ENCODE results near the gene RNF220. TPM values are rescaled to one million over a fixed set of nuclear protein-coding genes. Genes with fewer than 3 reads are reported as not detected.

Gene RNF220
- total RNA-seq, 1 donor from 2014 or later = 58.4 TPM

- no peak for TF ChIP-seq CTCF (IDR thresholded peaks at IDR 0.05)
Observed at GRCh38 chr1:44521378-44522080, 116.5 kb downstream of the RNF220 start.

GRCh38 chr1:44523593-44524591 is 118.8 kb downstream of the RNF220 start:
- no peak for TF ChIP-seq CTCF (IDR thresholded peaks at IDR 0.05)
- Mint-ChIP-seq H3K27me3 (ENCODE audit: low read depth) (peaks cover 18% of the 10 kb centered on the region), H3K4me1 (ENCODE audit: low read depth) (no peaks in the 10 kb centered on the region), H3K4me3 (ENCODE audit: unreplicated experiment) (no peak overlapping the region), H3K27ac (ENCODE audit: unreplicated experiment) (no peak overlapping the region), H3K36me3 (ENCODE audit: low read depth) (no peaks in the 10 kb centered on the region), H3K9me3 (ENCODE audit: low read depth) (no peaks in the 10 kb centered on the region)
- DNase-seq (ENCODE audit: low spot score) = no peak

More at GRCh38 chr1:44521378-44522080, 116.5 kb downstream of the RNF220 start:
- Mint-ChIP-seq H3K27me3 (ENCODE audit: low read depth) (peaks cover 28% of the 10 kb centered on the region), H3K9me3 (ENCODE audit: low read depth) (no peaks in the 10 kb centered on the region), H3K36me3 (ENCODE audit: low read depth) (peaks cover 3% of the 10 kb centered on the region), H3K27ac (ENCODE audit: unreplicated experiment) (no peak overlapping the region), H3K4me1 (ENCODE audit: low read depth) (no peaks in the 10 kb centered on the region), H3K4me3 (ENCODE audit: unreplicated experiment) (no peak overlapping the region)
- DNase-seq (ENCODE audit: low spot score) = no peak

- no peaks in the 10 kb centered on the region for H3K4me1 Mint-ChIP-seq (ENCODE audit: low read depth)
- peak; percentile 10 for TF ChIP-seq CTCF (IDR thresholded peaks at IDR 0.05)
- no peak for DNase-seq (ENCODE audit: low spot score)
Observed at GRCh38 chr1:44524655-44525500, 119.8 kb downstream of the RNF220 start.

GRCh38 chr1:44526295-44527073 is 121.4 kb downstream of the RNF220 start:
- no peak for DNase-seq (ENCODE audit: low spot score)
- peaks cover 8% of the 10 kb centered on the region for H3K27me3 Mint-ChIP-seq (ENCODE audit: low read depth)
- no peaks in the 10 kb centered on the region for H3K4me1 Mint-ChIP-seq (ENCODE audit: low read depth)
- no peak overlapping the region for H3K27ac Mint-ChIP-seq (ENCODE audit: unreplicated experiment)
- H3K36me3 Mint-ChIP-seq (ENCODE audit: low read depth) = no peaks in the 10 kb centered on the region
- H3K4me3 Mint-ChIP-seq (ENCODE audit: unreplicated experiment) = no peak overlapping the region
- no peaks in the 10 kb centered on the region for H3K9me3 Mint-ChIP-seq (ENCODE audit: low read depth)
- TF ChIP-seq CTCF (IDR thresholded peaks at IDR 0.05) = no peak

More at GRCh38 chr1:44524655-44525500, 119.8 kb downstream of the RNF220 start:
- no peak overlapping the region for H3K27ac Mint-ChIP-seq (ENCODE audit: unreplicated experiment)
- no peaks in the 10 kb centered on the region for H3K9me3 Mint-ChIP-seq (ENCODE audit: low read depth)
- no peak overlapping the region for H3K4me3 Mint-ChIP-seq (ENCODE audit: unreplicated experiment)
- H3K36me3 Mint-ChIP-seq (ENCODE audit: low read depth) = no peaks in the 10 kb centered on the region
- peaks cover 12% of the 10 kb centered on the region for H3K27me3 Mint-ChIP-seq (ENCODE audit: low read depth)

Data from chondrocyte (in vitro differentiated cells).